Measurements from ENCODE around the gene EAF1. TPM values are rescaled to one million over a fixed set of nuclear protein-coding genes. Genes with fewer than 3 reads are reported as not detected.

Gene EAF1
- polyA plus RNA-seq, 1 donor (not counting 4 experiments of a cell fraction or from before 2014, with no cell fraction given), result 13.7 TPM

- no peak overlapping the region for H3K9ac ChIP-seq (ENCODE audit: control insufficient read depth, extremely low read depth, insufficient read depth, low read length)
- no peak overlapping the region for H3K4me2 ChIP-seq (ENCODE audit: control insufficient read depth, extremely low read depth, insufficient read depth, low read depth, low read length)
- no peaks in the 10 kb centered on the region for H4K20me1 ChIP-seq (ENCODE audit: control insufficient read depth, extremely low read depth, insufficient read depth, low read length)
- no peak overlapping the region for H3K27ac ChIP-seq (ENCODE audit: control insufficient read depth, insufficient read depth, low read length)
- H3K9me1 ChIP-seq (ENCODE audit: control insufficient read depth, extremely low read depth, insufficient read depth, low read length), result no peaks in the 10 kb centered on the region
- no peaks in the 10 kb centered on the region for H3K79me2 ChIP-seq (ENCODE audit: control insufficient read depth, insufficient read depth, low read length)
- TF ChIP-seq EZH2 (IDR thresholded peaks at IDR 0.05; ENCODE audit: low read length) (no peak), CTCF (optimal IDR thresholded peaks at IDR 0.05 in 1 of 3, IDR thresholded peaks at IDR 0.05 in 1 of 3, conservative IDR thresholded peaks at IDR 0.05 in 1 of 3; ENCODE audit: extremely low read depth in 1 of 3, insufficient read depth in 2 of 3, low read length in 3 of 3) (no peak)
- dilution Hi-C loops (cut with MboI; ENCODE audit: extremely low pct_ligation_motif_present, low sequenced_read_pairs), result no loop called here
- FAIRE-seq, result no peak
- no peaks in the 10 kb centered on the region for H3K27me3 ChIP-seq (ENCODE audit: control insufficient read depth, extremely low read depth, insufficient read depth, low read length)
- no peak overlapping the region for H2AFZ ChIP-seq (ENCODE audit: control insufficient read depth, low read length)
- H3K4me3 ChIP-seq (ENCODE audit: control insufficient read depth in 2 of 3, extremely low read depth in 1 of 3, insufficient read depth in 2 of 3, low read depth in 1 of 3, low read length in 3 of 3), result no peak overlapping the region
- no peaks in the 10 kb centered on the region for H3K4me1 ChIP-seq (ENCODE audit: control insufficient read depth, extremely low read depth, insufficient read depth, low read length)
- no peak for DNase-seq (ENCODE audit: low read depth, low spot score)
- H3K9me3 ChIP-seq (ENCODE audit: control insufficient read depth, low read depth, low read length), result no peaks in the 10 kb centered on the region
- H3K36me3 ChIP-seq (ENCODE audit: control insufficient read depth in 2 of 2, extremely low read depth in 1 of 2, insufficient read depth in 2 of 2, low read length in 2 of 2), result no peaks in the 10 kb centered on the region
Observed at GRCh38 chr3:15460891-15461531, 33.6 kb downstream of the EAF1 start.

- no peak for TF ChIP-seq CTCF (optimal IDR thresholded peaks at IDR 0.05 in 1 of 3, IDR thresholded peaks at IDR 0.05 in 1 of 3, conservative IDR thresholded peaks at IDR 0.05 in 1 of 3; ENCODE audit: extremely low read depth in 1 of 3, insufficient read depth in 2 of 3, low read length in 3 of 3)
- no peak for TF ChIP-seq EZH2 (IDR thresholded peaks at IDR 0.05; ENCODE audit: low read length)
- H3K4me1 ChIP-seq (ENCODE audit: control insufficient read depth, extremely low read depth, insufficient read depth, low read length), result no peaks in the 10 kb centered on the region
- H3K27me3 ChIP-seq (ENCODE audit: control insufficient read depth, extremely low read depth, insufficient read depth, low read length), result no peaks in the 10 kb centered on the region
- no peak overlapping the region for H2AFZ ChIP-seq (ENCODE audit: control insufficient read depth, low read length)
- dilution Hi-C loops (cut with MboI; ENCODE audit: extremely low pct_ligation_motif_present, low sequenced_read_pairs), result no loop called here
- no peaks in the 10 kb centered on the region for H3K79me2 ChIP-seq (ENCODE audit: control insufficient read depth, insufficient read depth, low read length)
- H3K36me3 ChIP-seq (ENCODE audit: control insufficient read depth in 2 of 2, extremely low read depth in 1 of 2, insufficient read depth in 2 of 2, low read length in 2 of 2), result no peaks in the 10 kb centered on the region
- H3K9me1 ChIP-seq (ENCODE audit: control insufficient read depth, extremely low read depth, insufficient read depth, low read length), result no peaks in the 10 kb centered on the region
- no peak for DNase-seq (ENCODE audit: low read depth, low spot score)
- no peak for FAIRE-seq
- no peak overlapping the region for H3K9ac ChIP-seq (ENCODE audit: control insufficient read depth, extremely low read depth, insufficient read depth, low read length)
- no peaks in the 10 kb centered on the region for H4K20me1 ChIP-seq (ENCODE audit: control insufficient read depth, extremely low read depth, insufficient read depth, low read length)
- no peaks in the 10 kb centered on the region for H3K9me3 ChIP-seq (ENCODE audit: control insufficient read depth, low read depth, low read length)
- H3K4me2 ChIP-seq (ENCODE audit: control insufficient read depth, extremely low read depth, insufficient read depth, low read depth, low read length), result no peak overlapping the region
- H3K27ac ChIP-seq (ENCODE audit: control insufficient read depth, insufficient read depth, low read length), result no peak overlapping the region
- no peak overlapping the region for H3K4me3 ChIP-seq (ENCODE audit: control insufficient read depth in 2 of 3, extremely low read depth in 1 of 3, insufficient read depth in 2 of 3, low read depth in 1 of 3, low read length in 3 of 3)
Observed at GRCh38 chr3:15462451-15462850, 35.1 kb downstream of the EAF1 start.
